HG03342 (cell line): ENCODE data around the gene RAPGEFL1.
A peak's percentile ranks its signal among the peaks of the same experiment; 100 is the strongest.
"Not testable (repeated sequence)": the region's sequence is repeated elsewhere in the genome, so short reads cannot be mapped to it uniquely, and the experiment has no call there.

ENCODE experiments used
- ATAC-seq: cut with Tn5 transposase; IDR thresholded peaks from one replicate; pipeline ENCODE4 v1.9.1; 2021; ENCODE audit warnings: mild to moderate bottlenecking, moderate library complexity; ENCODE audit not compliant: unreplicated experiment

RAPGEFL1 gene, protein sequence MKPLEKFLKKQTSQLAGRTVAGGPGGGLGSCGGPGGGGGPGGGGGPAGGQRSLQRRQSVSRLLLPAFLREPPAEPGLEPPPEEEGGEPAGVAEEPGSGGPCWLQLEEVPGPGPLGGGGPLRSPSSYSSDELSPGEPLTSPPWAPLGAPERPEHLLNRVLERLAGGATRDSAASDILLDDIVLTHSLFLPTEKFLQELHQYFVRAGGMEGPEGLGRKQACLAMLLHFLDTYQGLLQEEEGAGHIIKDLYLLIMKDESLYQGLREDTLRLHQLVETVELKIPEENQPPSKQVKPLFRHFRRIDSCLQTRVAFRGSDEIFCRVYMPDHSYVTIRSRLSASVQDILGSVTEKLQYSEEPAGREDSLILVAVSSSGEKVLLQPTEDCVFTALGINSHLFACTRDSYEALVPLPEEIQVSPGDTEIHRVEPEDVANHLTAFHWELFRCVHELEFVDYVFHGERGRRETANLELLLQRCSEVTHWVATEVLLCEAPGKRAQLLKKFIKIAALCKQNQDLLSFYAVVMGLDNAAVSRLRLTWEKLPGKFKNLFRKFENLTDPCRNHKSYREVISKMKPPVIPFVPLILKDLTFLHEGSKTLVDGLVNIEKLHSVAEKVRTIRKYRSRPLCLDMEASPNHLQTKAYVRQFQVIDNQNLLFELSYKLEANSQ

DNA sequence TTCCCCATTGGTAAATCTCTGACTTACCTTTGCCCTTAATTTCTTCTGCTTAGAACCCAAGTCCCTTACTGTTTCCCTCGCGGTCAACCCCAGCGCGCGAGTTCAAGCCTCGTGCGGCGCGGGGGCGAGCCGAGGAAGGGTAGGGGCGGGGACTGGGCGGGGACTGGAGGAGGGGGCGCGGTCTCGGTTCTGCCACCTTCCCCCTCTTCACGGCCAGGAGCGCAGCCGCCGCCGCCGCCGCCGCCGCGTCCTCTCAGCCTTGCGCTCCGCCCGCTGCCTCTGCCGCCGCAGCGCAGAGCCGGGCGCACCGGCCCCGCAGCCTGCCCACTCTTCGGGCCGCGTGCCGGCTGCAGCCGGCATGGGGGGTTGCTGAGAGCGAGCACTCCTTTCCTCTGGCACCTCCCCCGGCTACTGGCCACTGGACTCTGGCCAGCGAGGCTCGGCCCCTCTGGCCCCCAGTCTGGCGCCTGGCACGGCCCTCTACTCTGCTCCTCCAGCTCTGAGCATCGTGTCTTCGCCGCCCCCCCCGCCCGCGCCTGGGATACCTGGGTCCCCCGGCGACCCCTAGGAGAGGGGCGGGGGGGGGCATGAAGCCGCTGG lies at the start of gene RAPGEFL1:
TSS of gene RAPGEFL1 (plus strand) at position 196 of the 600 bp plus-strand sequence. CDS start at position 588, 392 bp downstream.
- ATAC-seq, result peak; percentile 50

DNA sequence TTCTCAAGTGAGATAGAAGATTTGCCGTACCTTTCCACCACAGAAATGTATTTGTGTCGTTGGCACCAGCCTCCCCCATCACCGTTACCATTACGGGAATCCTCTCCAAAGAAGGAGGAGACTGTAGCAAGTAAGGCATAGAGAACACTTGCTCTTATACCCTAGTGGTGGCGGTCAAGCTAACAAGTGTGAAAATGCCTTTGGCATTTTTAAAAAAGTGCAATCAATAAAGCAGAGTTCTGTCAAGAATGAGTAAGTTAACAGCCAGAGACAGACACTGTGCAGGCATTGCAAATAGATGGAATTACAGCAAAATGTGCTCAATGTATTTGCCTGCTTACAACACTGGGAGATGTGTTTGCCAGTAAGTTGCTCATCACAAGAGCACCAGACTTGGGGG lies 47.8 kb upstream of the RAPGEFL1 start:
- no peak for ATAC-seq

GRCh38 chr17:40130352-40131042 lies 46.8 kb upstream of the RAPGEFL1 start:
- no peak for ATAC-seq

- no peak for ATAC-seq
These were observed 43.1 kb upstream of the RAPGEFL1 start for GRCh38 chr17:40134184-40134583.

GRCh38 chr17:40135817-40136216 lies 41.5 kb upstream of the RAPGEFL1 start:
- no peak for ATAC-seq

GRCh38 chr17:40139566-40140058 lies 37.7 kb upstream of the RAPGEFL1 start:
- ATAC-seq, result peak; percentile 19

- ATAC-seq, result not testable (repeated sequence)
These were observed 34.1 kb upstream of the RAPGEFL1 start for GRCh38 chr17:40143166-40143565.

GRCh38 chr17:40145476-40145875 lies 31.8 kb upstream of the RAPGEFL1 start:
- no peak for ATAC-seq

DNA sequence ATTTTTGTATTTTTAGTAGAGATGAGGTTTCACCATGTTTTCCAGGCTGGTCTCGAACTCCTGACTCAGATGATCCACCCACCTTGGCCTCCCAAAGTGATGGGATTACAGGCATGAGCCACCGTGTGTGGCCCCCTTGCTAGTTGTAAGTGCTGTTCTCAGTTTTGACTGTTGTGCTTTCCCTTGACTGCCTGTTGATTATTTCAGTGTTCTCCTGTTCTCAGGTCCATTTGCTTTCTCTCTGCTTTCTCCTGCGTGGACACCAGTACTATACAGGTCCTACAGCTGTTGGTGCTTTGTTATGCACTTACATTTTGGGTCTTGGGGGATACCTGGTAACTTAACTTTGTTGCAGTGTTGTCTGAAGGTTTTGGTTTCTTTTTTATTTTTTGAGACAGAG lies 28.7 kb upstream of the RAPGEFL1 start:
- ATAC-seq, result no peak

DNA sequence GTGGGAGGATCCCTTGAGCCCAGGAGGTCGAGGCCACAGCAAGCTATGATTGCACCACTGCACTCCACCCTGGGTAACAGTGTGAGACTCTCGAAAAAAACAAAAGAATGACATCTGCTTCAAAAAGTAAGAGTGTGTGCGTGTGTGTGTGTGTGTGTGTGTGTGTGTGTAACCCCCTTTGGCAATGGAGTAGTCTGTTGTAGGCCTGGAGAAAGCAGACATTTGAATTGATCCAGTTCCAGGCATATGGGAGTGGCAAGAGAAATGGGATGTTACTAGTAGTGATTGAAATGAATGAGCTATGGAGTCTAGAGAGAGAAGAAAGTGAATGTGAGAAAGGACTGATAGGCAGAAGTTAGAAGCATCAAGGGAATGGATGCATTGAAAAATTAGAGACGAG lies 27.0 kb upstream of the RAPGEFL1 start:
- ATAC-seq, result no peak

DNA sequence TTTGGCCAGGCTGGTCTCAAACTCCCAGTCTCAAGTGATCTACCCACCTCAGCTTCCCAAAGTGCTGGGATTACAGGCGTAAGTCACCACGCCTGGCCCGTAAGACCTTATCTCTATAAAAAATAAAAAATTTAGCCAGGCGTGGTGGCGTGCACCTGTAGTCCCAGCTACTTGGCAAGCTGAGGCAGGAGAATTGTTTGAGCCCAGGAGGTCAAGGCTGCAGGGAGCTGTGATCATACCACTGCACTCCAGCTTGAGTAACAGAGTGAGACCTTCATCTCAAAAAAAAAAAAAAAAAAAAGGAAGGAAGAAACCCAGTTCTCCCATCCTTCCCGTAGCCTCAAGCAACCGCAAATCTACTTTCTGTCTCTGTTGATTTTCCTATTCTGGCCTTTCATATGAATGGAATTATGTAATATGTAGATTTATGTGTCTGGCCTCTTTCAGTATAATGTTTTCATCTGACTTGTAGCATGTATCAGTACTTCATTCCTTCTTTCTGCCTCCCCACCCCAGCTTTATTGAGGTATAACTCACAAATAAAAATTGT lies 25.8 kb upstream of the RAPGEFL1 start:
- no peak for ATAC-seq

GRCh38 chr17:40153603-40154236 lies 23.6 kb upstream of the RAPGEFL1 start:
- ATAC-seq, result no peak

DNA sequence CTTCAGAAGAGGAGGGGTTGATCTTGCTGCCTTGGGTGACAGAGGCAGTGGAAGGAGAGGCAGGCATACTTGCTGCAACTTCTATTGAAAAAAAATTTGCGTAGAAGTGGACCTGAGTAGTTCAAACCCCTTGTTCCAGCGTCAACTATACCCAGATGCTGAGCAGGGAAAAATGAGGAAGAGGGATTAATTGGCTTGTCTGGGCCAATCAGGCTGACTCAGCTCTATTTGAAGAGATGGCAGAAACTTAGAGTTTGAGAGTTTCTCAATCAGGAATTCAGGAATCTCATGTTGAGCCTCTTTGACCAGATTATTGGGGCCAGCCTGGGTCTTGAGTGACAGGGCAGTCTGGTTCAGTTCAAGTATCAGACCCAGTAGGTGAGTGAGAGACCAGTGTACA lies 19.3 kb upstream of the RAPGEFL1 start:
- no peak for ATAC-seq

DNA sequence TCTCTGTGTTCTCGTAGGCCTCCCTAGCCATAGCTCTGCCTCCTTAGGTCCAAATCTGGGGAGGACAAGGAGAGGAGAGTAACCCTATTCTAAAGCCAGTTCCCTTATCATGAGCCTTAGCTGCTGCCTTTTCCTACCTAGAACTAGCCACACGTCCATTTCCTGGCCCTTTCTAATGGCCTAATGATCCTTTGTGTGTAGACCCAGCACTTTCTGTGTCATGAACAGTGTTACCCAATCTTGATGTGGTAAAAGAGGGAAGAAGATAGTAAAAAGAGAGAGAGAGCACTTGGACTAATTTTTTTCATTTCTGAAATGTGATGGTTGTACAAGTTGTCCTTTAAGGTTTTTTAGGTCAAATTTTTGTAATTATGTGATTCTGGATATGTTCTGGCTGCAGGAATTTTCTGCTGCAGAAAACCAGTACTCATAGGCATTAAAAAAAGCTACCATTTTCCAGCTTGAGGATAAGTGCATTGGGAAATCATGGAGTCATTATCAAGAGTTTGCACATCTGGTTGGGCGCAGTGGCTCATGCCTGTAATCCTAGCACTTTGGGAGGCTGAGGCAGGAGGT lies 18.7 kb upstream of the RAPGEFL1 start:
- ATAC-seq, result no peak

DNA sequence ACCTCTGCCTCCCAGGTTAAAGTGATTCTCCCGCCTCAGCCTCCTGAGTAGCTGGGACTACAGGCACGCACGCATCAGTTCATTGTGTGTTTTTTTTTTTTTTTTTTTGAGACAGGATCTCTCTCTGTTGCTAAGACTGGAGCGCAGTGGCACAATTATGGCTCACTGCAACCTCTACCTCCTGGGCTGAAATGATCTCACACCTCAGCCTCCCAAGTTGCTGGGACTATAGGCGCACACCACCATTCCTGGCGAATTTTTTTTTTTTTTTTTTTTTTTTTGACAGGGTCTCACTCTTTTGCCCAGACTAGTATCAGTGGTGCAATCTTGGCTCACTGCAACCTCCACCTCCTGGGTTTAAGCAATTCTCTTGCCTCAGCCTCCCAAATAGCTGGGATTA lies 17.8 kb upstream of the RAPGEFL1 start:
- no peak for ATAC-seq

GRCh38 chr17:40167685-40168261 lies 9.5 kb upstream of the RAPGEFL1 start:
- ATAC-seq, result no peak

- no peak for ATAC-seq
These were observed 8.9 kb upstream of the RAPGEFL1 start for GRCh38 chr17:40168262-40168832.

GRCh38 chr17:40170325-40170724 lies 6.9 kb upstream of the RAPGEFL1 start:
- ATAC-seq, result no peak

DNA sequence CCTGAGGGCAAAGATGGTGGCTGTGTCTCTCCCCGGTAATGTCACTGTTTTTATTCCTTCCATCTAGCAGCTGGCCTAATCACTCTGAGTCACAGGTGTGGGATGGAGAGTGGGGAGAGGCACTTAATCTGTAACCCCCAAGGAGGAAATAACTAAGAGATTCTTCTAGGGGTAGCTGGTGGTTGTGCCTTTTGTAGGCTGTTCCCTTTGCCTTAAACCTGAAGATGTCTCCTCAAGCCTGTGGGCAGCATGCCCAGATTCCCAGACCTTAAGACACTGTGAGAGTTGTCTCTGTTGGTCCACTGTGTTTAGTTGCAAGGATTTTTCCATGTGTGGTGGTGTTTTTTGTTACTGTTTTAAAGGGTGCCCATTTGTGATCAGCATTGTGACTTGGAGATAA lies 5.5 kb upstream of the RAPGEFL1 start:
- no peak for ATAC-seq
